ENCODE data around the gene ZNF789.
A peak's percentile ranks its signal among the peaks of the same experiment; 100 is the strongest.
"Not testable (repeated sequence)": the region's sequence is repeated elsewhere in the genome, so short reads cannot be mapped to it uniquely, and the experiment has no call there.

The ZNF789 gene

GRCh38 chr7:99431756-99432540 is 40.7 kb upstream of the ZNF789 start:
- not testable (repeated sequence) for H2AK5ac ChIP-seq (ENCODE audit: low read length); H4K12ac ChIP-seq (ENCODE audit: low read depth, low read length); H4K8ac ChIP-seq (ENCODE audit: low read depth, low read length); H3K18ac ChIP-seq (ENCODE audit: low read length); H3K4me3 ChIP-seq (ENCODE audit: low read depth, low read length); H2BK12ac ChIP-seq (ENCODE audit: low read length); H3K4ac ChIP-seq (ENCODE audit: low read depth, low read length); H3K9me3 ChIP-seq (ENCODE audit: insufficient read depth, low read depth, low read length); H2AFZ ChIP-seq (ENCODE audit: insufficient read depth, low read length, poor library complexity); H2BK5ac ChIP-seq (ENCODE audit: low read depth, low read length, poor library complexity); H3K23ac ChIP-seq (ENCODE audit: low read length); H4K91ac ChIP-seq (ENCODE audit: low read depth, low read length); H3K27me3 ChIP-seq (ENCODE audit: insufficient read depth, low read length); H3K79me1 ChIP-seq (ENCODE audit: low read length); H3K9ac ChIP-seq (ENCODE audit: low read length); H3K79me2 ChIP-seq (ENCODE audit: control insufficient read depth, insufficient read depth, low read length, poor library complexity); H3K14ac ChIP-seq (ENCODE audit: low read length)
- WGBS (ENCODE audit: extremely low coverage, insufficient coverage, insufficient read length) = no CpG with 5 or more reads among the region's 13 CpGs
- H3K36me3 ChIP-seq (ENCODE audit: control insufficient read depth in 1 of 2, insufficient read depth in 2 of 2, low read length in 2 of 2) = peaks cover 49 to 57% of the 10 kb centered on the region in 2 experiments
- H3K27ac ChIP-seq (ENCODE audit: low read depth, low read length) = peak overlapping the region; percentile 74
- peak overlapping the region; percentile 20 for H3K4me2 ChIP-seq (ENCODE audit: low read length)
- peak; percentile 45 to 54 for DNase-seq
- H2BK120ac ChIP-seq (ENCODE audit: insufficient read depth, low read length, poor library complexity) = peak overlapping the region; percentile 55
- peaks cover 13 to 25% of the 10 kb centered on the region in 2 experiments for H3K4me1 ChIP-seq (ENCODE audit: control insufficient read depth in 1 of 2, insufficient read depth in 2 of 2, low read length in 2 of 2)

DNA sequence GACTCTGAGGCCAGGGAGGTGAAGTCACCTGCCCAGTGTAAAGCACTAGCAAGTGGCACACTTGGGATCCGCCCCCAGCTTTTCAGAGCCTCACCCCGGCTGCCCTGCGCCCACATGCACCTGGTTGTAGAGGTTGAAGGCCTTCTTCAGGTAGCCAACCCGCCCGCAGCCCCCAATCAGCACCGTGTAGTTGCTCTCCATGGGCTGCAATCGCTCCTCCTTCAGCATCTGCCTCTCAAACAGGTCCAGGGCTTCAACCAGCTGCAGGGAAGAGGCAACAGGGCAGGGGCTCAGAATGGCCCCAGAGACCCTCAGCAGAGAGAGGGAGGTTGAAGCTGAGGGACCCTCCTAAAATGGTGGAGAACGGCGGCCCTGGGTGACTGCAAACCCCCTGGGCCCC is 39.5 kb upstream of the ZNF789 start:
- Histone ChIP-seq H2AK5ac (ENCODE audit: low read length) (peak overlapping the region; percentile 35), H3K4ac (ENCODE audit: low read depth, low read length) (no peak overlapping the region), H2BK120ac (ENCODE audit: insufficient read depth, low read length, poor library complexity) (no peak overlapping the region), H3K4me3 (ENCODE audit: low read depth, low read length) (no peak overlapping the region), H4K12ac (ENCODE audit: low read depth, low read length) (no peak overlapping the region), H3K23ac (ENCODE audit: low read length) (no peak overlapping the region), H2BK5ac (ENCODE audit: low read depth, low read length, poor library complexity) (no peak overlapping the region), H3K4me2 (ENCODE audit: low read length) (no peak overlapping the region), H3K9me3 (ENCODE audit: insufficient read depth, low read depth, low read length) (no peaks in the 10 kb centered on the region), H3K27me3 (ENCODE audit: insufficient read depth, low read length) (no peaks in the 10 kb centered on the region), H3K9ac (ENCODE audit: low read length) (no peak overlapping the region), H3K36me3 (ENCODE audit: control insufficient read depth in 1 of 2, insufficient read depth in 2 of 2, low read length in 2 of 2) (peaks cover 49 to 57% of the 10 kb centered on the region in 2 experiments), H3K27ac (ENCODE audit: low read depth, low read length) (peak overlapping the region; percentile 11), H4K91ac (ENCODE audit: low read depth, low read length) (peak overlapping the region; percentile 8), H2AFZ (ENCODE audit: insufficient read depth, low read length, poor library complexity) (no peak overlapping the region), H2BK12ac (ENCODE audit: low read length) (no peak overlapping the region), H3K4me1 (ENCODE audit: control insufficient read depth in 1 of 2, insufficient read depth in 2 of 2, low read length in 2 of 2) (peaks cover 18 to 31% of the 10 kb centered on the region in 2 experiments), H3K14ac (ENCODE audit: low read length) (no peak overlapping the region), H3K79me2 (ENCODE audit: control insufficient read depth, insufficient read depth, low read length, poor library complexity) (peaks cover 7% of the 10 kb centered on the region), H3K18ac (ENCODE audit: low read length) (peak overlapping the region; percentile 25), H3K79me1 (ENCODE audit: low read length) (peaks cover 2% of the 10 kb centered on the region), H4K8ac (ENCODE audit: low read depth, low read length) (no peak overlapping the region)
- WGBS (ENCODE audit: extremely low coverage, insufficient coverage, insufficient read length) = no CpG with 5 or more reads among the region's 9 CpGs
- DNase-seq = no peak

DNA sequence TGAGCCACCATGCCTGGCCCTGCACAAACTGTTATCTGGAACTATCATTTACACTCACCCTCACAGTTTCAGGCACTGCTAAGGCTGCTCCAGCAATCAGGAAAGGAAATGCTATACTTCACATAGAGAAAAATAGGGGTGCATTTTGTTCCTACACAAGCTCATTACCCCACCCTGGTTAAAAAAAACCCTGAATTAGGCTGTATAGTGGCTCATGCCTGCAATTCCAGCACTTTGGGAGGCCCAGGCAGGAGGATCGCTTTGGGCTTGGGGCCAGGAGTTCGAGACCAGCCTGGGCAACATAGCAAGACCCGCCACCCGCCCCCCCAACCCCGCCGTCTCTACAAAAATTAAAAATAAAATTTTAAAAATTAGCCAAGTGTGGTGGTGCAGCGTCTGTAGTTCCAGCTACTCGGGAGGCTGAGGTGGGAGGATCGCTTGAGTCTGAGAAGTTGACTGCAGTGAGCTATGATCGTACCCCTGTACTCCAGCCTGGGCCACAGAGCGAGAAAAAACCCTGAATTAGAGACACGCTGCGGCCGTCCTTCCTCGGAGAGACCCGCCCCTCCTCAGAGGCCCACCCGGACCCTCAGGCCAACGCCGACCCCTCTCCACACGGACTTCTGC is 34.6 kb upstream of the ZNF789 start:
- Histone ChIP-seq H4K8ac (ENCODE audit: low read depth, low read length) (peak overlapping the region; percentile 79), H3K23ac (ENCODE audit: low read length) (no peak overlapping the region), H3K79me2 (ENCODE audit: control insufficient read depth, insufficient read depth, low read length, poor library complexity) (peaks cover 16% of the 10 kb centered on the region), H3K27ac (ENCODE audit: low read depth, low read length) (peak overlapping the region; percentile 69), H2AK5ac (ENCODE audit: low read length) (peak overlapping the region; percentile 4), H3K4me2 (ENCODE audit: low read length) (peak overlapping the region; percentile 93), H3K27me3 (ENCODE audit: insufficient read depth, low read length) (no peaks in the 10 kb centered on the region), H4K12ac (ENCODE audit: low read depth, low read length) (peak overlapping the region; percentile 78), H3K79me1 (ENCODE audit: low read length) (peaks cover 7% of the 10 kb centered on the region), H2BK5ac (ENCODE audit: low read depth, low read length, poor library complexity) (peak overlapping the region; percentile 53), H3K36me3 (ENCODE audit: control insufficient read depth in 1 of 2, insufficient read depth in 2 of 2, low read length in 2 of 2) (peaks cover 21 to 24% of the 10 kb centered on the region in 2 experiments), H3K9me3 (ENCODE audit: insufficient read depth, low read depth, low read length) (no peaks in the 10 kb centered on the region), H2AFZ (ENCODE audit: insufficient read depth, low read length, poor library complexity) (no peak overlapping the region), H3K4ac (ENCODE audit: low read depth, low read length) (peak overlapping the region; percentile 94), H3K18ac (ENCODE audit: low read length) (peak overlapping the region; percentile 70), H3K9ac (ENCODE audit: low read length) (peak overlapping the region; percentile 94), H3K4me3 (ENCODE audit: low read depth, low read length) (peak overlapping the region; percentile 95), H2BK120ac (ENCODE audit: insufficient read depth, low read length, poor library complexity) (peak overlapping the region; percentile 16), H2BK12ac (ENCODE audit: low read length) (no peak overlapping the region), H4K91ac (ENCODE audit: low read depth, low read length) (peak overlapping the region; percentile 67), H3K4me1 (ENCODE audit: control insufficient read depth in 1 of 2, insufficient read depth in 2 of 2, low read length in 2 of 2) (peaks cover 14 to 24% of the 10 kb centered on the region in 2 experiments), H3K14ac (ENCODE audit: low read length) (peak overlapping the region; percentile 56)
- WGBS (ENCODE audit: extremely low coverage, insufficient coverage, insufficient read length) = no CpG with 5 or more reads among the region's 20 CpGs
- no peak for DNase-seq

DNA sequence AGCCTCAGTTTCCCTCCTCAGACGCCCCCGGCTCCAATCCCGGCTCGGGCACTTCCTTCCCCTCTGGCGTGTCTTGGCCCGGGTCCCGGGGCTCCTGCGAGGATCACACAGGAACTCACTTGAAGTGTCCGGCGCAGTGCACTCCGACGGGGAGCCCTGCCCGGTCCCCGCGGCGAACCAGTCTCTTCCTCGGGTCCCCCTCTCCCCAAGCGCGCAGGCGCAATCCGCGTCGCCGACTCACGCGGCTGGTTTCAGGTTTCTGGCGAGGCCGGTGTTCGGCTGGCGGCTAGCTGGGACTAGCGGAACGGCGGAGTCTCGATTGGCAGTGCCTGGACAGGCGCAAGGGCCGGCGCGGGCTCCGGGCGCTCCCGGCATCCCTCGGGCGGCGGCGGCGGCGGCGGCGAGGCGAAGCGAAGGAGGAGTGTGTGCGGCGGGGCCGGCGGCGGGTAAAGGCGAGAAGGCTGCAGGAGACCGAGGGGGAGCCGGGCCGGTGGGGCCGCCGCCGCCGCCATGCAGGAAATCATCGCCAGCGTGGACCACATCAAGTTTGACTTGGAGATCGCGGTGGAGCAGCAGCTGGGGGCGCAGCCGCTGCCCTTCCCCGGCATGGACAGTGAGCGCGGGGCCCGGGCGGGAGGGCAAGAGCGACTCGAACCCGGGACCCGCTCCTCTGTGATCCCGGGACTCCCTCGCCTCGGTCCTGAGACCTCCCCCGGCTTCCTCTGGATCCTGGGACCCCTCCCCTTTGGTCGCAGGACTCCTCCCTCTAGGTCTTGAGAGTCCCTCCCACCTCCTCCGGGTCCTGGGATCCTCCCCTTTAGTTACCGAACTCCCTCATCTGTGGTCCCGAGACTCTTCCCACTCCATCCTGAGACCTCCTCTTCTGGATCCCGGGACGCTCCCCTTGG is 33.9 kb upstream of the ZNF789 start, which contains the start of the genes CPSF4 and PTCD1:
CPSF4 (plus strand) TSS at position 371 of the 908 bp plus-strand sequence; CDS start at position 511, 140 bp downstream.
PTCD1 (minus strand) TSS at position 226 of the 908 bp plus-strand sequence. CDS start 3,556 bp downstream, outside the sequence.
- Histone ChIP-seq H3K36me3 (ENCODE audit: control insufficient read depth in 1 of 2, insufficient read depth in 2 of 2, low read length in 2 of 2) (peaks cover 17 to 21% of the 10 kb centered on the region in 2 experiments), H3K9me3 (ENCODE audit: insufficient read depth, low read depth, low read length) (no peaks in the 10 kb centered on the region), H2AFZ (ENCODE audit: insufficient read depth, low read length, poor library complexity) (peak within 1 kb of the TSS; percentile 98), H3K9ac (ENCODE audit: low read length) (peak within 1 kb of the TSS; percentile 94), H3K27ac (ENCODE audit: low read depth, low read length) (peak within 1 kb of the TSS; percentile 92), H2BK120ac (ENCODE audit: insufficient read depth, low read length, poor library complexity) (peak within 1 kb of the TSS; percentile 92), H3K4me1 (ENCODE audit: control insufficient read depth in 1 of 2, insufficient read depth in 2 of 2, low read length in 2 of 2) (peaks cover 10 to 22% of the 10 kb centered on the region in 2 experiments), H4K8ac (ENCODE audit: low read depth, low read length) (peak within 1 kb of the TSS; percentile 97), H3K27me3 (ENCODE audit: insufficient read depth, low read length) (no peaks in the 10 kb centered on the region), H4K91ac (ENCODE audit: low read depth, low read length) (peak within 1 kb of the TSS; percentile 97), H3K18ac (ENCODE audit: low read length) (peak within 1 kb of the TSS; percentile 96), H2BK5ac (ENCODE audit: low read depth, low read length, poor library complexity) (peak within 1 kb of the TSS; percentile 89), H3K4ac (ENCODE audit: low read depth, low read length) (peak within 1 kb of the TSS; percentile 94), H4K12ac (ENCODE audit: low read depth, low read length) (peak within 1 kb of the TSS; percentile 88), H3K79me1 (ENCODE audit: low read length) (peaks cover 8% of the 10 kb centered on the region), H2BK12ac (ENCODE audit: low read length) (no peak within 1 kb of the TSS), H3K14ac (ENCODE audit: low read length) (peak within 1 kb of the TSS; percentile 98), H3K23ac (ENCODE audit: low read length) (no peak within 1 kb of the TSS), H3K79me2 (ENCODE audit: control insufficient read depth, insufficient read depth, low read length, poor library complexity) (peaks cover 16% of the 10 kb centered on the region), H3K4me3 (ENCODE audit: low read depth, low read length) (peak within 1 kb of the TSS; percentile 95), H3K4me2 (ENCODE audit: low read length) (peak within 1 kb of the TSS; percentile 93), H2AK5ac (ENCODE audit: low read length) (peak within 1 kb of the TSS; percentile 38)
- DNase-seq = peak; percentile 94 to 97
- WGBS (ENCODE audit: extremely low coverage, insufficient coverage, insufficient read length) = no CpG with 5 or more reads among the region's 89 CpGs

Data from trophoblast cell (in vitro differentiated cells and primary cell).